HG02571 (cell line): ENCODE results near the gene DVL2.

ENCODE experiments used
- ATAC-seq: cut with Tn5 transposase; IDR thresholded peaks from one replicate; pipeline ENCODE4 v1.9.1; 2021; ENCODE audit warnings: mild to moderate bottlenecking, moderate library complexity; ENCODE audit not compliant: unreplicated experiment

DVL2 gene

GRCh38 chr17:7176107-7176840 is 58.0 kb downstream of the DVL2 start:
- no peak for ATAC-seq
